ENCODE measurements around the gene LY6G6D.
A peak's percentile ranks its signal among the peaks of the same experiment; 100 is the strongest.

LY6G6D gene

DNA sequence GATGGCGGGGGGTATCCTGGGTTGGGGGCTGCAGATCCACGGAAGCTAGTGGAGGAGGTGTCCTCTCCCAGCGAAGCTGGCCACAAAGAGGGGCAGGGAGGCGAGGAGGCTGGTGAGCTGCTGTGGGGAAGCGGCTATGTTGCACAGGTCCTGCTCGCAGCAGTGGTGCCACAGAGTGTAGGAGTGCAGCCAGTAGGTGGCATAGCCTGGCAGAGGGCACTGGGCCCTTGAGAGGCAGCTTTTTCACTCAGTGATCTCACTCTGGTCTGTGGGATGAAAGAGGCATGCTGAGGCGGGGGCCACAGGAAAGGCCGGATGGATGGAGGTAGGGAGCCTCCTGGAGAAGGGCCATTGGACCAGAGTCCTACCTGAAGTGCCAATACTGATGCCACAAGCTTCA, 2.9 kb upstream of the LY6G6D start:
- in situ Hi-C loops (cut with HindIII; ENCODE audit: low pct_ligation_motif_present, low sequenced_read_pairs): no loop called here
- no peak overlapping the region for H3K4me3 ChIP-seq (ENCODE audit: low read depth, low read length)
- DNase-seq: no peak
- no peaks in the 10 kb centered on the region for H3K27me3 ChIP-seq (replicated peaks)
- TF ChIP-seq, protein P1, sequence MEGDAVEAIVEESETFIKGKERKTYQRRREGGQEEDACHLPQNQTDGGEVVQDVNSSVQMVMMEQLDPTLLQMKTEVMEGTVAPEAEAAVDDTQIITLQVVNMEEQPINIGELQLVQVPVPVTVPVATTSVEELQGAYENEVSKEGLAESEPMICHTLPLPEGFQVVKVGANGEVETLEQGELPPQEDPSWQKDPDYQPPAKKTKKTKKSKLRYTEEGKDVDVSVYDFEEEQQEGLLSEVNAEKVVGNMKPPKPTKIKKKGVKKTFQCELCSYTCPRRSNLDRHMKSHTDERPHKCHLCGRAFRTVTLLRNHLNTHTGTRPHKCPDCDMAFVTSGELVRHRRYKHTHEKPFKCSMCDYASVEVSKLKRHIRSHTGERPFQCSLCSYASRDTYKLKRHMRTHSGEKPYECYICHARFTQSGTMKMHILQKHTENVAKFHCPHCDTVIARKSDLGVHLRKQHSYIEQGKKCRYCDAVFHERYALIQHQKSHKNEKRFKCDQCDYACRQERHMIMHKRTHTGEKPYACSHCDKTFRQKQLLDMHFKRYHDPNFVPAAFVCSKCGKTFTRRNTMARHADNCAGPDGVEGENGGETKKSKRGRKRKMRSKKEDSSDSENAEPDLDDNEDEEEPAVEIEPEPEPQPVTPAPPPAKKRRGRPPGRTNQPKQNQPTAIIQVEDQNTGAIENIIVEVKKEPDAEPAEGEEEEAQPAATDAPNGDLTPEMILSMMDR (IDR thresholded peaks at IDR 0.05; ENCODE audit: low read depth, low read length, missing control alignments): peak; percentile 17
- H3K27ac ChIP-seq: no peak overlapping the region
- H3K36me3 ChIP-seq (replicated peaks): no peaks in the 10 kb centered on the region

DNA sequence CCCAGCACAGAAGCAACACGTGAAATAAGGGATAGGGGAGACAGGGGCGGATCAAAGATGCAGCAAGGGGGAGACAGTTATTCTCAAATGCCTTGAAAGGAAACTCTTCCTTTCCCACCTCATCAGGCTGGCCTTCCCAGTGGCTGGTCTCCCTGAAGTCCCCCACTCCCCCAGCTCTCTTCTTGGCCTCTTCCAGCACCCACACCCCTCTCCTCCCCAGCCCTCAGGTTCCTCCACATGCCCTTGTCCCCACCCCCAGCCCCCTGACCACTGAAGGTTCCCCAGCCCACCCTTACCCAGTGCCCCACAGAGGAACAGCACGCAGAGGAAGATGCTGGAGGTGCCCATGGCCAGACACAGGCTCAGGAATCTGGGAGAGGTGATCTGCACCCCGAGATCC, 1.7 kb upstream of the LY6G6D start:
- Histone ChIP-seq H3K4me3 (ENCODE audit: low read depth, low read length) (no peak overlapping the region), H3K36me3 (replicated peaks) (no peaks in the 10 kb centered on the region), H3K27ac (no peak overlapping the region), H3K27me3 (replicated peaks) (no peaks in the 10 kb centered on the region)
- DNase-seq: no peak
- in situ Hi-C loops (cut with HindIII; ENCODE audit: low pct_ligation_motif_present, low sequenced_read_pairs): no loop called here
- TF ChIP-seq, protein P1 (IDR thresholded peaks at IDR 0.05; ENCODE audit: low read depth, low read length, missing control alignments): no peak

DNA sequence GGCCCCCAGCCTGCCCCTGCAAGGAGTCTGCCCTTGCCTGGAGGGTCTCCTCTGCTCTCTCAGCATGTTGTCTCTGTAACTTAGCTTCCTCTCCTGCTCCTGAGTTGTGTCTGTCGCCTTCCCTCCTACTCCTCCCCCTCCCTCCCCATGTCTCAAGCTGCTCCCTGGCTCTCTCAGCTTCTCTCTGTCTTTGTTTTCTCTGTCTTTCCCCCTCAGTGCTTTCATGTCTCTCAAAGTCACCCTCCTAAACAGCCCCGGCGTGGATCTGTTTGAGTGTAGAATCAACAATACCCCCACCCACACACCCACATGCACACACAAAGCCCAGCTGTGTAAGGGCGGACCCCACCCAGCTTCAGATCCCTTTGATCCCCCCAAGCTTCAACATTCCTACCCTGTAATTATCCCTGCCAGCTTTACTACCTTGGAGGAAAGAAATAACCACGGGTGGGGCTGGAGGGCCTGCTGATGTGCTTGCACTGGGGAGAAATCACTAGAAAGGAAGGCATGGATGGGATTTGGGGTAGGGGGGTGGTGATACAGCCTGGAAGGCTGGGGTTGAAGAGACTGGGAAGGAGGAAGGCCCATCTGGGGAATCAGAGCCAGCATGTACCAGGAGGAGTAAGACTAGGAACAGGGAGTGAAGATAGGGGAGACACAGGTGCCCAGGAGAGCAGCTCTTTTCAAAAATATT, 1.0 kb upstream of the LY6G6D start:
- TF ChIP-seq, protein P1 (IDR thresholded peaks at IDR 0.05; ENCODE audit: low read depth, low read length, missing control alignments): no peak
- DNase-seq: no peak
- in situ Hi-C loops (cut with HindIII; ENCODE audit: low pct_ligation_motif_present, low sequenced_read_pairs): no loop called here
- Histone ChIP-seq H3K4me3 (ENCODE audit: low read depth, low read length) (no peak overlapping the region), H3K27ac (no peak overlapping the region), H3K36me3 (replicated peaks) (no peaks in the 10 kb centered on the region), H3K27me3 (replicated peaks) (no peaks in the 10 kb centered on the region)

DNA sequence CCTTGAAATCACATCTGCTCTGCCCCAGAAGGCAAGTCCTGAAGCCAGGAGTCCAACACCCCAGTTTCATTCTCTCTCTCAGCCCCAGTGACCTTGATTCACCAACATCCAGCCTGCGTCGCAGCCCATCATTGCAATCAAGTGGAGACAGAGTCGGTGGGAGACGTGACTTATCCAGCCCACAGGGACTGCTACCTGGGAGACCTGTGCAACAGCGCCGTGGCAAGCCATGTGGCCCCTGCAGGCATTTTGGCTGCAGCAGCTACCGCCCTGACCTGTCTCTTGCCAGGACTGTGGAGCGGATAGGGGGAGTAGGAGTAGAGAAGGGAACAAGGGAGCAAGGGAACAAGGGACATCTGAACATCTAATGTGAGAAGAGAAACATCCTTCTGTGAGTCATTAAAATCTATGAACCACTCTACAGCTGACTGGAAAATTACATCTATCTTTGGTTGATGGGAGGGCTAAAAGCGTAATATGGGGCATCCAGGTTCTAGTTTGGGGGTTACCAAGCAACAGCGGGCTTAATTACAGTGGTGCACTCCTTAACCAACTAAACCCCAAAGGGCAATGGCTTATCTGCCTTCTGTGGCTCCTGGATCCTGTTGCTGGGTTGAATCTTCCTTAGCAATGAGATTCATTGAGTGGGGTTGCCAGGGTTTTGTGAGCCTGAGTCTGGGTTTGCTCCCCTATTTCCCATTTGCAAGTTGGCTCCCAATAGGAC, 2.5 kb downstream of the LY6G6D start:
- TF ChIP-seq, protein P1 (IDR thresholded peaks at IDR 0.05; ENCODE audit: low read depth, low read length, missing control alignments): no peak
- H3K36me3 ChIP-seq (replicated peaks): no peaks in the 10 kb centered on the region
- in situ Hi-C loops (cut with HindIII; ENCODE audit: low pct_ligation_motif_present, low sequenced_read_pairs): no loop called here
- H3K4me3 ChIP-seq (ENCODE audit: low read depth, low read length): no peak overlapping the region
- H3K27me3 ChIP-seq (replicated peaks): no peaks in the 10 kb centered on the region
- no peak for DNase-seq
- H3K27ac ChIP-seq: no peak overlapping the region

DNA sequence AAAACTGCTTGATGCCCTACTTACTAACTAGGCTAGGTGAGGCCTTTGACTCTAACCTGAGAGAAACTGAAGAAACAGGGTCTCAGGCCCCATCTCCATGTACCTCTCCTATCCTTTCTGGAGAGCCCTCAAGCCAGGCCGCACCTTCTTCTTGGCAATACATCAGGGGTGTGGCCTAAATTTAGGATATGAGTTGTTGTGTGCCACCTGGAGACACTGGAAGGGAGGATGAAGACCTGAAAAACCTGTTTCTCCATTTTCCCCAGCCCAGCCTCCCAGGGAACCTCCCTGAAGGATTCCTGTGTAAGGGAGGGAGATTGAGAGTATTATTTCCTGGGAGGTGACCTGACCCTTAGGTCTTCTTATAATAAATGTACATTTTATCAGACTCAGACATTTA, 3.1 kb downstream of the LY6G6D start:
- no peak for DNase-seq
- in situ Hi-C loops (cut with HindIII; ENCODE audit: low pct_ligation_motif_present, low sequenced_read_pairs): no loop called here
- Histone ChIP-seq H3K4me3 (ENCODE audit: low read depth, low read length) (no peak overlapping the region), H3K27ac (no peak overlapping the region), H3K27me3 (replicated peaks) (no peaks in the 10 kb centered on the region), H3K36me3 (replicated peaks) (no peaks in the 10 kb centered on the region)
- TF ChIP-seq, protein P1 (IDR thresholded peaks at IDR 0.05; ENCODE audit: low read depth, low read length, missing control alignments): no peak

Measured in brain microvascular endothelial cell (primary cell).